ENCODE results near the gene PTPRE.

The PTPRE gene

DNA sequence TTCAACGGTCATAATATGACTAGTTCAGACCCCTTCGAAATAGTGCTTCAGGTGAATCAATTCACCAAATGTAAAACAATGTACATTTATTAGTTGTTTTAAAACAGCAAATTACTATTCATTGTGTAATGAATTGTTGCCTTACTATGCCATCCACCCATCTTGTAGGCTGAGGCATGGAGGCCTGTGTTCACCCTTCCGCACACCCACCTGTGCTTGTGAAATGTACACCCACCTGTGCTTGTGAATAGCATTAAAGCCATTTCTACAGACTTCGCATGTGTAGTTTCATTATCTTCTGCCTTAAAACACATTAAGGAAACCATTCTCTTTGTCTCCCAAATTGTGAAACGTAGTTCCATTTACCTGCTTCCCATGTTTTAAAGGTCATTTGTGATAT lies 31.0 kb upstream of the PTPRE start (continued):
- TF ChIP-seq, protein P1, sequence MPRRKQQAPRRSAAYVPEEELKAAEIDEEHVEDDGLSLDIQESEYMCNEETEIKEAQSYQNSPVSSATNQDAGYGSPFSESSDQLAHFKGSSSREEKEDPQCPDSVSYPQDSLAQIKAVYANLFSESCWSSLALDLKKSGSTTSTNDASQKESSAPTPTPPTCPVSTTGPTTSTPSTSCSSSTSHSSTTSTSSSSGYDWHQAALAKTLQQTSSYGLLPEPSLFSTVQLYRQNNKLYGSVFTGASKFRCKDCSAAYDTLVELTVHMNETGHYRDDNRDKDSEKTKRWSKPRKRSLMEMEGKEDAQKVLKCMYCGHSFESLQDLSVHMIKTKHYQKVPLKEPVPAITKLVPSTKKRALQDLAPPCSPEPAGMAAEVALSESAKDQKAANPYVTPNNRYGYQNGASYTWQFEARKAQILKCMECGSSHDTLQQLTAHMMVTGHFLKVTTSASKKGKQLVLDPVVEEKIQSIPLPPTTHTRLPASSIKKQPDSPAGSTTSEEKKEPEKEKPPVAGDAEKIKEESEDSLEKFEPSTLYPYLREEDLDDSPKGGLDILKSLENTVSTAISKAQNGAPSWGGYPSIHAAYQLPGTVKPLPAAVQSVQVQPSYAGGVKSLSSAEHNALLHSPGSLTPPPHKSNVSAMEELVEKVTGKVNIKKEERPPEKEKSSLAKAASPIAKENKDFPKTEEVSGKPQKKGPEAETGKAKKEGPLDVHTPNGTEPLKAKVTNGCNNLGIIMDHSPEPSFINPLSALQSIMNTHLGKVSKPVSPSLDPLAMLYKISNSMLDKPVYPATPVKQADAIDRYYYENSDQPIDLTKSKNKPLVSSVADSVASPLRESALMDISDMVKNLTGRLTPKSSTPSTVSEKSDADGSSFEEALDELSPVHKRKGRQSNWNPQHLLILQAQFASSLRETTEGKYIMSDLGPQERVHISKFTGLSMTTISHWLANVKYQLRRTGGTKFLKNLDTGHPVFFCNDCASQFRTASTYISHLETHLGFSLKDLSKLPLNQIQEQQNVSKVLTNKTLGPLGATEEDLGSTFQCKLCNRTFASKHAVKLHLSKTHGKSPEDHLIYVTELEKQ (tag by site-specific recombination; IDR thresholded peaks at IDR 0.05; ENCODE audit: borderline replicate concordance) = no peak

DNA sequence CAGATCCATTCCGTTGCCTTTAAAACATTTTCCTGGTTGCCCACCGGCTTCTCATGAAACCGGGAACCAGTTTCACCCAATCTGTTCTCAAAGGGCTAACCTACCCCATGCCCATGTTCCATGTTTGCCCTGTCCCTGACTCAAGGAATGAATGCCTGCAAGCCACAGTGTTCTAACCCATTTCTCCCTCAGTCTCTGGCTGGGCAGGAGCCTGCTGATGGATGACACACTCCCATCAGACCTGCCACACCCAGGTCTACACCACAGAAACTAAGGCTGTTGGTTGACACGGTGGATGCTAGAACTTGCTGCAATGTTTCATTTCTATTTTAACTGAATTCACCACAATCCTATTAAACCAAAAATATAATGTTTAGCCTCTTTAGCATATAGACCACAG lies 29.8 kb upstream of the PTPRE start:
- CTCF ChIA-PET = interaction anchor here (1.6 kb wide), 1 partner anchor 24 kb away, joined by 4 read pairs; no protein-coding TSS in a partner anchor
- H3K27ac ChIP-seq (ENCODE audit: extremely low read depth, low read depth, low read length) = no peak overlapping the region
- TF ChIP-seq IKZF3 (tag by site-specific recombination; IDR thresholded peaks at IDR 0.05) (no peak), ZNF560 (tag by site-specific recombination; IDR thresholded peaks at IDR 0.05; ENCODE audit: borderline replicate concordance) (no peak), YY2 (tag by site-specific recombination; IDR thresholded peaks at IDR 0.05) (no peak), MZF1 (tag by site-specific recombination; IDR thresholded peaks at IDR 0.05; ENCODE audit: borderline replicate concordance) (no peak), OVOL3 (tag by site-specific recombination; IDR thresholded peaks at IDR 0.05) (no peak)
- POLR2A ChIA-PET = no interaction called here
- no peaks in the 10 kb centered on the region for H3K4me1 ChIP-seq (ENCODE audit: control insufficient read depth, insufficient read depth, low read length)
- H3K4me3 ChIP-seq (ENCODE audit: low read depth, low read length) = no peak overlapping the region
- H3K36me3 ChIP-seq (ENCODE audit: control insufficient read depth in 2 of 2, insufficient read depth in 1 of 2, low read length in 2 of 2) = no peaks in the 10 kb centered on the region
- H3K9me3 ChIP-seq (ENCODE audit: control insufficient read depth, insufficient read depth, low read depth, low read length) = no peaks in the 10 kb centered on the region

DNA sequence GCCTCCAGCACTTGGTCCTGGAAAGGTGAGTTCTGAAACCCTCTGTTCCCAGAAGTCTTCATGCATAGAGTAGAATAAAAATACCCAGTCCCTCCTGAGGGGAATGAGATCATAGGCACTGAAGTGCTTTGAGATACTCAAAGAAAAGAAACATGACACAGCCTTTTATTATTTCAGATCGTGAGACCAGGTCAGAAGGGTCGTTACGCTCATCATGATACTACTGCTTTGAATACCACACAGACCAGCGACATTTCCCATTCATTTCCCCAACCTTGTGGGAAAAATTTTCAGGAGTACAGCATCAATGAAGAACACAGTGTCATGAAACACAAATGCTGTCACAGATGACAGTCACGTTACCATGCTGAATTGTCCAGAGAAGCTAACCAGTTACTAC lies 29.2 kb upstream of the PTPRE start:
- CTCF ChIA-PET = no interaction called here
- POLR2A ChIA-PET = no interaction called here

DNA sequence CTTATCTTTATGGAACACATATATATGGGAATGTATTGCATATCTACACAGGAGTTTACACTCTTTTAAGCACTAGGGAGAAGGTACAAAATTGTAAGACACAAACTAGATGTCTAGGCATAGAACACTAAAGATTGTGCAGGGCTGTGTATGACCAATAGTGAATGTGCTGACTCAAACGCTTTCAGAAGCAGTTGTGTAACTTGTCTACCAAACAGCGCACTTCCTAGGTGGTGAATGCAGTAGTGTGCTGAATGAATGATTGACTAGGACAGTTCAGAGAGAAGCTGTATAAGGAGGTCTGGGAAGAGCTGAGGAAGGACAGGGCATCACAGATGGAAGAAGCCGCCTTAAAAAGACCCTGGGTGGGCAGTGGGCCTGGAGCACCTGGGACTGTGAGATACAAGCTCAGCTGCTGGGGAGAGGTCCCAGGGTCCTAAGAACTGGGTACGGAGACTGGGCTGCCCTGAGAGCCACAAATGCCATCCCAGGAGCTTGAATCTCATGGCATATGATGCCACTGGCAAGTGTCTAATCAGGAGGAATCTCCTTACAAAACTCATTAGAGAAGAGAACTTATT lies 28.3 kb upstream of the PTPRE start:
- no peak overlapping the region for H3K4me3 ChIP-seq (ENCODE audit: low read depth, low read length)
- H3K36me3 ChIP-seq (ENCODE audit: control insufficient read depth in 2 of 2, insufficient read depth in 1 of 2, low read length in 2 of 2) = no peaks in the 10 kb centered on the region
- TF ChIP-seq, protein P2, sequence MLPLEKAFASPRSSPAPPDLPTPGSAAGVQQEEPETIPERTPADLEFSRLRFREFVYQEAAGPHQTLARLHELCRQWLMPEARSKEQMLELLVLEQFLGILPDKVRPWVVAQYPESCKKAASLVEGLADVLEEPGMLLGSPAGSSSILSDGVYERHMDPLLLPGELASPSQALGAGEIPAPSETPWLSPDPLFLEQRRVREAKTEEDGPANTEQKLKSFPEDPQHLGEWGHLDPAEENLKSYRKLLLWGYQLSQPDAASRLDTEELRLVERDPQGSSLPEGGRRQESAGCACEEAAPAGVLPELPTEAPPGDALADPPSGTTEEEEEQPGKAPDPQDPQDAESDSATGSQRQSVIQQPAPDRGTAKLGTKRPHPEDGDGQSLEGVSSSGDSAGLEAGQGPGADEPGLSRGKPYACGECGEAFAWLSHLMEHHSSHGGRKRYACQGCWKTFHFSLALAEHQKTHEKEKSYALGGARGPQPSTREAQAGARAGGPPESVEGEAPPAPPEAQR (tag by site-specific recombination; IDR thresholded peaks at IDR 0.05) = no peak
- TF ChIP-seq, protein P3, sequence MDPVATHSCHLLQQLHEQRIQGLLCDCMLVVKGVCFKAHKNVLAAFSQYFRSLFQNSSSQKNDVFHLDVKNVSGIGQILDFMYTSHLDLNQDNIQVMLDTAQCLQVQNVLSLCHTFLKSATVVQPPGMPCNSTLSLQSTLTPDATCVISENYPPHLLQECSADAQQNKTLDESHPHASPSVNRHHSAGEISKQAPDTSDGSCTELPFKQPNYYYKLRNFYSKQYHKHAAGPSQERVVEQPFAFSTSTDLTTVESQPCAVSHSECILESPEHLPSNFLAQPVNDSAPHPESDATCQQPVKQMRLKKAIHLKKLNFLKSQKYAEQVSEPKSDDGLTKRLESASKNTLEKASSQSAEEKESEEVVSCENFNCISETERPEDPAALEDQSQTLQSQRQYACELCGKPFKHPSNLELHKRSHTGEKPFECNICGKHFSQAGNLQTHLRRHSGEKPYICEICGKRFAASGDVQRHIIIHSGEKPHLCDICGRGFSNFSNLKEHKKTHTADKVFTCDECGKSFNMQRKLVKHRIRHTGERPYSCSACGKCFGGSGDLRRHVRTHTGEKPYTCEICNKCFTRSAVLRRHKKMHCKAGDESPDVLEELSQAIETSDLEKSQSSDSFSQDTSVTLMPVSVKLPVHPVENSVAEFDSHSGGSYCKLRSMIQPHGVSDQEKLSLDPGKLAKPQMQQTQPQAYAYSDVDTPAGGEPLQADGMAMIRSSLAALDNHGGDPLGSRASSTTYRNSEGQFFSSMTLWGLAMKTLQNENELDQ (tag by site-specific recombination; IDR thresholded peaks at IDR 0.05; ENCODE audit: low read depth) = no peak
- TF ChIP-seq ZNF341 (tag by site-specific recombination; IDR thresholded peaks at IDR 0.05; ENCODE audit: low read depth) (no peak), ZNF24 (tag by site-specific recombination; IDR thresholded peaks at IDR 0.05) (no peak)
- H3K9me3 ChIP-seq (ENCODE audit: control insufficient read depth, insufficient read depth, low read depth, low read length) = no peaks in the 10 kb centered on the region
- POLR2A ChIA-PET = no interaction called here
- no peak overlapping the region for H3K27ac ChIP-seq (ENCODE audit: extremely low read depth, low read depth, low read length)
- CTCF ChIA-PET = interaction anchor here (0.6 kb wide), 1 partner anchor 1048 kb away, joined by 3 read pairs; no protein-coding TSS in a partner anchor
- H3K4me1 ChIP-seq (ENCODE audit: control insufficient read depth, insufficient read depth, low read length) = no peaks in the 10 kb centered on the region

More for the DNA sequence above, 29.2 kb upstream of the PTPRE start:
- H3K27ac ChIP-seq (ENCODE audit: extremely low read depth, low read depth, low read length) = no peak overlapping the region
- H3K9me3 ChIP-seq (ENCODE audit: control insufficient read depth, insufficient read depth, low read depth, low read length) = no peaks in the 10 kb centered on the region
- TF ChIP-seq, protein P4, sequence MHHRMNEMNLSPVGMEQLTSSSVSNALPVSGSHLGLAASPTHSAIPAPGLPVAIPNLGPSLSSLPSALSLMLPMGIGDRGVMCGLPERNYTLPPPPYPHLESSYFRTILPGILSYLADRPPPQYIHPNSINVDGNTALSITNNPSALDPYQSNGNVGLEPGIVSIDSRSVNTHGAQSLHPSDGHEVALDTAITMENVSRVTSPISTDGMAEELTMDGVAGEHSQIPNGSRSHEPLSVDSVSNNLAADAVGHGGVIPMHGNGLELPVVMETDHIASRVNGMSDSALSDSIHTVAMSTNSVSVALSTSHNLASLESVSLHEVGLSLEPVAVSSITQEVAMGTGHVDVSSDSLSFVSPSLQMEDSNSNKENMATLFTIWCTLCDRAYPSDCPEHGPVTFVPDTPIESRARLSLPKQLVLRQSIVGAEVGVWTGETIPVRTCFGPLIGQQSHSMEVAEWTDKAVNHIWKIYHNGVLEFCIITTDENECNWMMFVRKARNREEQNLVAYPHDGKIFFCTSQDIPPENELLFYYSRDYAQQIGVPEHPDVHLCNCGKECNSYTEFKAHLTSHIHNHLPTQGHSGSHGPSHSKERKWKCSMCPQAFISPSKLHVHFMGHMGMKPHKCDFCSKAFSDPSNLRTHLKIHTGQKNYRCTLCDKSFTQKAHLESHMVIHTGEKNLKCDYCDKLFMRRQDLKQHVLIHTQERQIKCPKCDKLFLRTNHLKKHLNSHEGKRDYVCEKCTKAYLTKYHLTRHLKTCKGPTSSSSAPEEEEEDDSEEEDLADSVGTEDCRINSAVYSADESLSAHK (tag by site-specific recombination; IDR thresholded peaks at IDR 0.05) = no peak
- H3K4me1 ChIP-seq (ENCODE audit: control insufficient read depth, insufficient read depth, low read length) = no peaks in the 10 kb centered on the region
- H3K36me3 ChIP-seq (ENCODE audit: control insufficient read depth in 2 of 2, insufficient read depth in 1 of 2, low read length in 2 of 2) = no peaks in the 10 kb centered on the region
- no peak overlapping the region for H3K4me3 ChIP-seq (ENCODE audit: low read depth, low read length)
